Brain microvascular endothelial cell (primary cell): ENCODE results near the gene AUTS2.

Experiments
- DNase-seq: peaks from one replicate; pipeline ENCODE4 v3.0.0-alpha.2; 2020
- H3K27ac ChIP-seq: fragments of 250-450 bp; sonication (Bioruptor Pico); 2 replicates; pipeline ENCODE4 v1.5.1; 2020; ENCODE audit warnings: mild to moderate bottlenecking, moderate library complexity
- H3K27me3 ChIP-seq: fragments of 250-450 bp; sonication (Bioruptor Pico); replicated peaks from 2 replicates; pipeline ENCODE4 v1.5.1; 2020; ENCODE audit warnings: mild to moderate bottlenecking
- H3K36me3 ChIP-seq: fragments of 250-450 bp; sonication (Bioruptor Pico); replicated peaks from 2 replicates; pipeline ENCODE4 v1.5.1; 2020; ENCODE audit warnings: mild to moderate bottlenecking
- H3K4me3 ChIP-seq: 2 replicates; pipeline ENCODE4 v1.5.1; 2011; ENCODE audit warnings: low read depth, mild to moderate bottlenecking, control low read depth, low read length, moderate library complexity
- CTCF ChIP-seq: IDR thresholded peaks from 2 replicates; pipeline ENCODE4 v1.5.1; 2011; ENCODE audit warnings: low read depth, mild to moderate bottlenecking, moderate library complexity, low read length, control low read depth, inconsistent platforms; ENCODE audit errors: missing control alignments
- in situ Hi-C: cut with HindIII; loops from 2 replicates; pipeline ENCODE4 v1.10.0; 2017; ENCODE audit warnings: low sequenced_read_pairs, low pct_ligation_motif_present

The AUTS2 gene

GRCh38 chr7:69858471-69858870, 260.2 kb downstream of the AUTS2 start:
- no peak overlapping the region for H3K4me3 ChIP-seq
- TF ChIP-seq CTCF: no peak
- no peak for DNase-seq
- H3K27ac ChIP-seq: no peak overlapping the region
- H3K27me3 ChIP-seq: no peaks in the 10 kb centered on the region
- H3K36me3 ChIP-seq: no peaks in the 10 kb centered on the region
- in situ Hi-C loops: no loop called here

GRCh38 chr7:69859342-69859741, 261.1 kb downstream of the AUTS2 start:
- no peak for TF ChIP-seq CTCF
- H3K4me3 ChIP-seq: no peak overlapping the region
- no peak for DNase-seq
- H3K36me3 ChIP-seq: no peaks in the 10 kb centered on the region
- in situ Hi-C loops: no loop called here
- no peaks in the 10 kb centered on the region for H3K27me3 ChIP-seq
- no peak overlapping the region for H3K27ac ChIP-seq

GRCh38 chr7:69860486-69860885, 262.2 kb downstream of the AUTS2 start:
- no peaks in the 10 kb centered on the region for H3K36me3 ChIP-seq
- no peak overlapping the region for H3K4me3 ChIP-seq
- H3K27ac ChIP-seq: no peak overlapping the region
- no peak for TF ChIP-seq CTCF
- no peaks in the 10 kb centered on the region for H3K27me3 ChIP-seq
- in situ Hi-C loops: no loop called here
- no peak for DNase-seq

- Histone ChIP-seq H3K4me3 (no peak overlapping the region), H3K27me3 (no peaks in the 10 kb centered on the region), H3K36me3 (no peaks in the 10 kb centered on the region), H3K27ac (no peak overlapping the region)
- no peak for TF ChIP-seq CTCF
- in situ Hi-C loops: no loop called here
- no peak for DNase-seq
Measured at GRCh38 chr7:69860941-69861622, 262.8 kb downstream of the AUTS2 start.

GRCh38 chr7:69862413-69863064, 264.3 kb downstream of the AUTS2 start:
- Histone ChIP-seq H3K36me3 (no peaks in the 10 kb centered on the region), H3K27ac (no peak overlapping the region), H3K4me3 (no peak overlapping the region), H3K27me3 (no peaks in the 10 kb centered on the region)
- DNase-seq: no peak
- in situ Hi-C loops: no loop called here
- no peak for TF ChIP-seq CTCF
